Fibroblast of skin of abdomen (primary cell): Measurements from ENCODE around the gene PRKCZ.
"Not testable (repeated sequence)": the region's sequence is repeated elsewhere in the genome, so short reads cannot be mapped to it uniquely, and the experiment has no call there.

Experiments
- DNase-seq: peaks from one replicate; pipeline ENCODE4 v3.0.0-alpha.2; 2013

PRKCZ gene

GRCh38 chr1:2088458-2088857, 38.2 kb downstream of the PRKCZ start:
- peak; percentile 64 for DNase-seq

GRCh38 chr1:2089051-2089450, 38.8 kb downstream of the PRKCZ start:
- DNase-seq: no peak

GRCh38 chr1:2090216-2090890, 40.1 kb downstream of the PRKCZ start:
- no peak for DNase-seq

- peak; percentile 11 for DNase-seq
Measured at GRCh38 chr1:2091611-2092604, 41.7 kb downstream of the PRKCZ start.

- no peak for DNase-seq
Measured at GRCh38 chr1:2093055-2093454, 42.8 kb downstream of the PRKCZ start.

GRCh38 chr1:2093636-2094035, 43.4 kb downstream of the PRKCZ start:
- no peak for DNase-seq

GRCh38 chr1:2094269-2095158, 44.3 kb downstream of the PRKCZ start:
- not testable (repeated sequence) for DNase-seq

- no peak for DNase-seq
Measured at GRCh38 chr1:2095394-2095793, 45.2 kb downstream of the PRKCZ start.

- DNase-seq: no peak
Measured at GRCh38 chr1:2095981-2096736, 45.9 kb downstream of the PRKCZ start.

- no peak for DNase-seq
Measured at GRCh38 chr1:2097386-2098300, 47.4 kb downstream of the PRKCZ start.

- DNase-seq: no peak
Measured at GRCh38 chr1:2098301-2098698, 48.1 kb downstream of the PRKCZ start.

- no peak for DNase-seq
Measured at GRCh38 chr1:2098839-2099785, 48.9 kb downstream of the PRKCZ start.

GRCh38 chr1:2099886-2100779, 49.9 kb downstream of the PRKCZ start:
- DNase-seq: peak; percentile 8

- DNase-seq: no peak
Measured at GRCh38 chr1:2100780-2101108, 50.5 kb downstream of the PRKCZ start.

- DNase-seq: no peak
Measured at GRCh38 chr1:2101531-2101930, 51.3 kb downstream of the PRKCZ start.

GRCh38 chr1:2101946-2102345, 51.7 kb downstream of the PRKCZ start:
- no peak for DNase-seq

GRCh38 chr1:2102753-2103152, 52.5 kb downstream of the PRKCZ start:
- no peak for DNase-seq

- DNase-seq: no peak
Measured at GRCh38 chr1:2103266-2103900, 53.2 kb downstream of the PRKCZ start.
